Right renal pelvis (tissue), 4 donors: ENCODE data around the gene CEL. TPM values are rescaled to one million over a fixed set of nuclear protein-coding genes. Genes with fewer than 3 reads are reported as not detected.
"Not testable (repeated sequence)": the region's sequence is repeated elsewhere in the genome, so short reads cannot be mapped to it uniquely, and the experiment has no call there.

Experiments used
- DNase-seq, 4 donors: peaks; one replicate each; pipeline ENCODE4 v3.0.0-alpha.2; 2013; ENCODE audit warnings: low read depth in 4 of 4, low spot score in 3 of 4, missing footprints in 1 of 4
- polyA plus RNA-seq, 4 donors: library from polyadenylated mRNA; unstranded; fragments of 120-200 nt; gene quantifications; one replicate each; pipeline ENCODE4 v1.2.1, GENCODE V29; 2013; ENCODE audit not compliant: insufficient read length in 4 of 4

The CEL gene
- polyA plus RNA-seq, 4 donors, result 3.3 to 5.4 (median 4.6) TPM

GRCh38 chr9:133046196-133046899 is 15.4 kb upstream of the CEL start:
- no peak for DNase-seq

GRCh38 chr9:133046900-133047295 is 14.9 kb upstream of the CEL start:
- no peak for DNase-seq

- no peak for DNase-seq
Measured at GRCh38 chr9:133048595-133048994, 13.2 kb upstream of the CEL start.

- DNase-seq, result no peak
Measured at GRCh38 chr9:133049043-133049442, 12.7 kb upstream of the CEL start.

GRCh38 chr9:133050142-133050541 is 11.6 kb upstream of the CEL start:
- DNase-seq, result no peak

GRCh38 chr9:133050781-133051180 is 11.0 kb upstream of the CEL start:
- no peak for DNase-seq

- DNase-seq, result no peak
Measured at GRCh38 chr9:133051281-133051900, 10.4 kb upstream of the CEL start.

- DNase-seq, result no peak
Measured at GRCh38 chr9:133051966-133052539, 9.7 kb upstream of the CEL start.

- no peak for DNase-seq
Measured at GRCh38 chr9:133054194-133054890, 7.4 kb upstream of the CEL start.

- DNase-seq, result no peak
Measured at GRCh38 chr9:133054966-133055365, 6.8 kb upstream of the CEL start.

- DNase-seq, result no peak
Measured at GRCh38 chr9:133055788-133056420, 5.9 kb upstream of the CEL start.

GRCh38 chr9:133056533-133056932 is 5.2 kb upstream of the CEL start:
- DNase-seq, result no peak

- DNase-seq, result no peak
Measured at GRCh38 chr9:133057006-133057405, 4.8 kb upstream of the CEL start.

GRCh38 chr9:133057553-133057952 is 4.2 kb upstream of the CEL start:
- DNase-seq, result no peak

GRCh38 chr9:133058071-133058470 is 3.7 kb upstream of the CEL start:
- no peak for DNase-seq

GRCh38 chr9:133058550-133059320 is 3.0 kb upstream of the CEL start:
- no peak for DNase-seq

- no peak for DNase-seq
Measured at GRCh38 chr9:133059623-133060022, 2.2 kb upstream of the CEL start.

- no peak for DNase-seq
Measured at GRCh38 chr9:133060417-133060841, 1.4 kb upstream of the CEL start.

GRCh38 chr9:133061019-133061763 is 590 bp upstream of the CEL start:
- not testable (repeated sequence) for DNase-seq

- not testable (repeated sequence) for DNase-seq
Measured at GRCh38 chr9:133062569-133062968, 788 bp downstream of the CEL start.
